HL-60 (cell line): ENCODE data around the gene APOL2.

Source experiments
- DNase-seq, 2 experiments: peaks; one replicate each; pipeline ENCODE4 v3.0.0-alpha.2; 2010 to 2020; ENCODE audit warnings: low read depth in 1 of 2, low spot score in 1 of 2
- H3K27ac ChIP-seq: fragments of 250-450 bp; sonication (Bioruptor Pico); replicated peaks from 2 replicates; pipeline ENCODE4 v1.5.1; 2020; ENCODE audit warnings: mild to moderate bottlenecking, moderate library complexity
- H3K27me3 ChIP-seq: fragments of 250-450 bp; sonication (Bioruptor Pico); 2 replicates; pipeline ENCODE4 v1.5.1; 2021; ENCODE audit warnings: mild to moderate bottlenecking, moderate library complexity; ENCODE audit not compliant: insufficient read depth, poor library complexity, severe bottlenecking
- H3K4me3 ChIP-seq: replicated peaks from 2 replicates; pipeline ENCODE4 v1.5.1; 2011; ENCODE audit warnings: mild to moderate bottlenecking, control low read depth, low read length; ENCODE audit not compliant: insufficient read depth
- CTCF ChIP-seq: IDR thresholded peaks from one replicate; pipeline ENCODE4 v1.5.1; 2011; ENCODE audit warnings: low read length, control low read depth, inconsistent platforms; ENCODE audit not compliant: insufficient read depth
- GABPA ChIP-seq: IDR thresholded peaks from 2 replicates; pipeline ENCODE4 v1.6.1; 2012; ENCODE audit warnings: low read depth
- POLR2AphosphoS5 ChIP-seq: IDR thresholded peaks from 2 replicates; pipeline ENCODE4 v1.6.1; 2012; ENCODE audit warnings: low read depth
- SPI1 ChIP-seq: IDR thresholded peaks from 2 replicates; pipeline ENCODE4 v1.6.1; 2012; ENCODE audit warnings: low read depth, mild to moderate bottlenecking, borderline replicate concordance
- TF ChIP-seq, protein P1 (sequence below): IDR thresholded peaks from 2 replicates; pipeline ENCODE4 v1.6.1; 2012; ENCODE audit warnings: low read depth; ENCODE audit not compliant: insufficient replicate concordance

APOL2 gene

GRCh38 chr22:36236388-36237319 is 2.7 kb downstream of the APOL2 start:
- no peak for DNase-seq
- Histone ChIP-seq H3K27ac (no peak overlapping the region), H3K27me3 (no peaks in the 10 kb centered on the region), H3K4me3 (no peak overlapping the region)
- TF ChIP-seq POLR2AphosphoS5 (no peak), GABPA (no peak), CTCF (no peak), SPI1 (no peak)
- TF ChIP-seq, protein P1, sequence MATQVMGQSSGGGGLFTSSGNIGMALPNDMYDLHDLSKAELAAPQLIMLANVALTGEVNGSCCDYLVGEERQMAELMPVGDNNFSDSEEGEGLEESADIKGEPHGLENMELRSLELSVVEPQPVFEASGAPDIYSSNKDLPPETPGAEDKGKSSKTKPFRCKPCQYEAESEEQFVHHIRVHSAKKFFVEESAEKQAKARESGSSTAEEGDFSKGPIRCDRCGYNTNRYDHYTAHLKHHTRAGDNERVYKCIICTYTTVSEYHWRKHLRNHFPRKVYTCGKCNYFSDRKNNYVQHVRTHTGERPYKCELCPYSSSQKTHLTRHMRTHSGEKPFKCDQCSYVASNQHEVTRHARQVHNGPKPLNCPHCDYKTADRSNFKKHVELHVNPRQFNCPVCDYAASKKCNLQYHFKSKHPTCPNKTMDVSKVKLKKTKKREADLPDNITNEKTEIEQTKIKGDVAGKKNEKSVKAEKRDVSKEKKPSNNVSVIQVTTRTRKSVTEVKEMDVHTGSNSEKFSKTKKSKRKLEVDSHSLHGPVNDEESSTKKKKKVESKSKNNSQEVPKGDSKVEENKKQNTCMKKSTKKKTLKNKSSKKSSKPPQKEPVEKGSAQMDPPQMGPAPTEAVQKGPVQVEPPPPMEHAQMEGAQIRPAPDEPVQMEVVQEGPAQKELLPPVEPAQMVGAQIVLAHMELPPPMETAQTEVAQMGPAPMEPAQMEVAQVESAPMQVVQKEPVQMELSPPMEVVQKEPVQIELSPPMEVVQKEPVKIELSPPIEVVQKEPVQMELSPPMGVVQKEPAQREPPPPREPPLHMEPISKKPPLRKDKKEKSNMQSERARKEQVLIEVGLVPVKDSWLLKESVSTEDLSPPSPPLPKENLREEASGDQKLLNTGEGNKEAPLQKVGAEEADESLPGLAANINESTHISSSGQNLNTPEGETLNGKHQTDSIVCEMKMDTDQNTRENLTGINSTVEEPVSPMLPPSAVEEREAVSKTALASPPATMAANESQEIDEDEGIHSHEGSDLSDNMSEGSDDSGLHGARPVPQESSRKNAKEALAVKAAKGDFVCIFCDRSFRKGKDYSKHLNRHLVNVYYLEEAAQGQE, result no peak

- no peak overlapping the region for H3K4me3 ChIP-seq
These were observed 3.7 kb downstream of the APOL2 start for GRCh38 chr22:36235585-36235984.

GRCh38 chr22:36234919-36235318 is 4.4 kb downstream of the APOL2 start:
- no peak for DNase-seq
- Histone ChIP-seq H3K4me3 (no peak overlapping the region), H3K27me3 (no peaks in the 10 kb centered on the region), H3K27ac (no peak overlapping the region)
- TF ChIP-seq SPI1 (no peak), CTCF (no peak), POLR2AphosphoS5 (no peak), GABPA (no peak)
- TF ChIP-seq, protein P1, result no peak

More at GRCh38 chr22:36235585-36235984, 3.7 kb downstream of the APOL2 start:
- no peak for TF ChIP-seq GABPA
- no peak for TF ChIP-seq CTCF
- Histone ChIP-seq H3K27ac (no peak overlapping the region), H3K27me3 (no peaks in the 10 kb centered on the region)
- no peak for DNase-seq
